GM12801 (cell line): ENCODE results near the gene CDH18.

Source experiments
- TF ChIP-seq, protein P1 (sequence below): IDR thresholded peaks from one replicate; pipeline ENCODE4 v1.5.1; 2011; ENCODE audit warnings: control low read depth; ENCODE audit not compliant: insufficient read length; ENCODE audit errors: extremely low read depth

CDH18 gene

DNA sequence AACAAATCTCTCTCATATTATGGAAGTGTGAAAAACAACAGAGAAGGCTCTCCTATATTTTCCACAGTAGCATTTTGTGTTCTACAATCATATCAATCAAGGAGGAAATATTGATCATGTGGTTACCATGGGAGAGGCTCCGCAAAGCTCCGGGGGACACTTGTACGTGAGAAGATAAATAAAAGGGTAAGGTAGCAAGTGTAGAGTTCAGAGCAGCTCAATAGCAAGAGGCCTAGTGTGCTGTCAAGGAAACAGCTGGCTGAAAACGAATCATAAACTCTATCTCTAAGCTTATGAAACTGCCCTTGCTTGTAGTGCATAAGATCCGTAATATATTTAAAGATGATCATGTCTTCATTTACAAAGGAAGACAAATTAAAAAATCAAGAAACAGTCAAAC is 57.5 kb downstream of the CDH18 start:
- TF ChIP-seq, protein P1, sequence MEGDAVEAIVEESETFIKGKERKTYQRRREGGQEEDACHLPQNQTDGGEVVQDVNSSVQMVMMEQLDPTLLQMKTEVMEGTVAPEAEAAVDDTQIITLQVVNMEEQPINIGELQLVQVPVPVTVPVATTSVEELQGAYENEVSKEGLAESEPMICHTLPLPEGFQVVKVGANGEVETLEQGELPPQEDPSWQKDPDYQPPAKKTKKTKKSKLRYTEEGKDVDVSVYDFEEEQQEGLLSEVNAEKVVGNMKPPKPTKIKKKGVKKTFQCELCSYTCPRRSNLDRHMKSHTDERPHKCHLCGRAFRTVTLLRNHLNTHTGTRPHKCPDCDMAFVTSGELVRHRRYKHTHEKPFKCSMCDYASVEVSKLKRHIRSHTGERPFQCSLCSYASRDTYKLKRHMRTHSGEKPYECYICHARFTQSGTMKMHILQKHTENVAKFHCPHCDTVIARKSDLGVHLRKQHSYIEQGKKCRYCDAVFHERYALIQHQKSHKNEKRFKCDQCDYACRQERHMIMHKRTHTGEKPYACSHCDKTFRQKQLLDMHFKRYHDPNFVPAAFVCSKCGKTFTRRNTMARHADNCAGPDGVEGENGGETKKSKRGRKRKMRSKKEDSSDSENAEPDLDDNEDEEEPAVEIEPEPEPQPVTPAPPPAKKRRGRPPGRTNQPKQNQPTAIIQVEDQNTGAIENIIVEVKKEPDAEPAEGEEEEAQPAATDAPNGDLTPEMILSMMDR, result no peak

DNA sequence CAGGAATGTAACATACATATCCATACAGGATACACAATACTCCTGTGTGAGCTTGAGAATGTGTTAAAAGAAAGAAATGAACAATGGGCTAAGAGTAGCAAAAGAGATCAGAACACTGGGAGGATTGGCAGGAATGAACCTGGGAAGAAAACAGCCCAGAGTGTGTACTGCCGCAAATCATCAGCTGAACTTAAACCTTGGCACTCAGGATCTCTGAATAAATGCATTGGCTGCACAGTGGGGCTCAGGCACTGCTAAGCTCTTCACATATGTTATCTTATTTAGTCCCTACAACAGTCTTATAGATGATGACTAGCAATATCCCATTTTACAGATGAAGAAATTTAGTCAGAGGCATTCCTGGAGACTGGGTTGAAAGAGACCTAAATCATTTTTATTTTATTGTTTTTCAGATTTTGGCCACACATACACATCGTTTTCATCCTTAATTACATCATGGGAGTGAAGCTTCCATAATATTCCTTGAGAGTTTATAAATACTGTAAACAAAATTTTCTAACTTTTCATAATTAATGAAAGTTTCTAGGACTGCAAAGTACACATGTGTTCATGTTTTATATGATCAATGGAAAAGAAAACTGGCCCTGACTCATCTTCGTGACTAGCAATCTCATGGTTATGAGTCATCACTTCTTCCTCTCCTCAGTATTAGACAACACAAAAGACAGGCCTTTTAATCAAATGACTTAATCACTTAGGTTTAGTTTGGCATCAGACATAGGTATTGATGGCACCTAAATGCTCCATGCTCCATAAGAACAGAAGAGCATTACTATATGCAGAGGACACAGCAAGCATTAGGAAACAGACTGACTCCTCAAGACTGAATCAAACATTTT is 59.2 kb downstream of the CDH18 start:
- TF ChIP-seq, protein P1, result no peak

DNA sequence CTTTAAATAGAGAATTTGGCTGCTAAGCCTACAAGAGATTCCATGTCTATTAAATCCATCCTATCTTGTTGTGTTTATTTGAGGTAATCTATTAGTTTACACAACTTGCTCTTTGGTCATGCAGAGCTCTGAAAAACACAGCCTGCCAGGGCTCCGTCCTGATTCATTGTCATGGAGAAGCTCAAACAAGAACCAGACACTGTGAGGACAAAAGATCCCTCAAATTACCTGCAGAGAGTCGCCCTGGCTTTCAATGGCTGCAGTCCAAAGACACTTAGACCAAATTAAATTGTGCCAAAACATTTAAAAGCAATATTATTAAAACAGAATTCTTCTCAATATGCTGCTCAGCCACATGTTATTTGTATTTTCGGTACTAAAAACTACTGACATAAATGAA is 60.1 kb downstream of the CDH18 start:
- TF ChIP-seq, protein P1, result no peak

DNA sequence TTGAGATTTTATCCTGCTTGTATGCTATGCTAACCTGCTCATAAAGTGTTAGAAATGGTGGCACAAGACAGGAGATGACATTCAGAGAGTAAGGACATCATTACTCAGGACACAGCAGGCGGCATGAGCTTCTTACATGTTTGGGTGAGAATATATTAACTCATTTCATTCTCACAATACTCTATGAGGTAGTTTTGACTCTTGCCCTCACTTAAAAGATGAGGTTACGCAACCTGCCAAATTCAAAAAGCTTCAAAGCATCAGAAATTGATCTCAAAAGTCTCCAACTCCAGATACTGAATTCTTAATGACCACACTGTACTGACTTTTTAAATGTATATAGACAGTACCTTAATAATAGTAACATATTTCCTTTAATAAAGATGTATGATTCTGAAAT is 60.8 kb downstream of the CDH18 start:
- TF ChIP-seq, protein P1, result no peak

DNA sequence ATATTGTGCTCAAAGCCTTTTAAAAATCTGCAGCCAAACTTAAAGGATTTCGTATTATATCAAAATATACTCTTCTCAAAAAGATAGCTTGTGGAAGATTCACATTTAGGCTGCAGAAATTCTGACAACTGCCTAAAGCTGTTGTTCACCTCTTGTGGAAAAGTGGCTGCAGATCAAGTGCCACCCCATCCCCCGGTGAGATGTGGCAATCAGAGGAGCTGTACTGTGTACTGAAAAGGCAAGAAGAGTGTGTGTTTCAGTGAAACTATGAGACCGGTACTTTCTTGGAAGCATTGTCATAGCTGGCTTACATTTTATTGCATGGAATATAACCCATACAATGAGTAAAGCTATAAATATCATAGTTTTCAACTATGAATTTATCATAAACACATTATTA is 64.3 kb downstream of the CDH18 start:
- TF ChIP-seq, protein P1, result no peak

DNA sequence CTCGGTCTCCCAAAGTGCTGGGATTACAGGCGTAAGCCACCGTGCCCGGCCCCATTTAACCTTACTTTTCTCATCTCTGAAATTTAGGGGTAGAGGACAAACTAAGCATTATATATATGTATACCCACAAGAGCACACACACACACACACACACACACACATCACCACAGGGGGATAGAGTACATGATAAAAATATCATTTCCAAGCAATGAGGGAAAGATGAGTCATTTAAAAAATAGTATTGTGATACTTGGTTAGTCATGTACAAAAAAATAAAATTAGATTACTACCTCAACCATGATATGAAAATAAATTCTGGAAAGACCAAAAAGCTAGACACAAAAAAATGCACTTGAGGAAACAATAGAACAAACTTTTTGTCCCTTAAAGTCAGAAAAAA is 67.2 kb downstream of the CDH18 start:
- TF ChIP-seq, protein P1, result no peak

DNA sequence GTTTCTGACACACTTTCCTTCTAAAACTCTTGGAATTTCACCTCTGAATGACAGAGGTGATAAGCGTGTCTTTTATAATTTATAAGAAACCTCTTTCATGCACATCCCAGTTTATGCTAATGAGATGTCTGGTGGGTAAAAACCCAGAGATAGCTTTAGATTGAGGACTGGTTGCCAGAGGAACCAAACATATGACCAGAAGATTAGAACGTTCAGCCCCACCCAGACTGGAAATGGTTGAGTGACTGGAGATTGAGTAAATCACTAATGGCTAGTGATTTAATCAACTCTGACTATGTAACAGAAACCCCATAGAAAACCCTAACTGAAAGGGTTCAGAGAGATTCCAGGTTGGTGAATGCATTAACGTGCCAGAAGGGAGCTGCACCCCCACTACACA is 69.2 kb downstream of the CDH18 start:
- TF ChIP-seq, protein P1, result no peak
